ENCODE measurements around the gene TPM4. TPM values are rescaled to one million over a fixed set of nuclear protein-coding genes. Genes with fewer than 3 reads are reported as not detected.

Gene TPM4
- total RNA-seq, 2 donors from 2014 or later: 162 to 171 TPM

DNA sequence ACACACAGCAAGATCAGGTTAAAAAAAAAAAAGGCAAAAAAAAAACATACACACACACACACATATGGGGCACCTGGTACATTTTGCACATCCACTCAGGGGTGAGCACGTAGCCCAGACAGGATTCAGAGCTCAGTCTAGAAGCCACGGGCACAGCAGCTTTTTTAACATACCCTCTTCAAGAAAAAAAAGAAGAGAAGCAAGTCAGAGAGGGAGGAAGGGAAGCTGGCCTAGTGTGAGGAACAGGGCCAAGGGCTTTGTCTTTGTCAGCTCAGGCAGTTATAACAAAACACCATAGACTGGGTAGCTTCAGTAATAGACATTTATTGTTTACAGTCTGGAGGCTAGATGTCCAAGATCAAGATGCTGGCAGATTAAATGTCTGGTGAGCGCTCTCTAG, 2.3 kb upstream of the TPM4 start:
- TF ChIP-seq, protein P1, sequence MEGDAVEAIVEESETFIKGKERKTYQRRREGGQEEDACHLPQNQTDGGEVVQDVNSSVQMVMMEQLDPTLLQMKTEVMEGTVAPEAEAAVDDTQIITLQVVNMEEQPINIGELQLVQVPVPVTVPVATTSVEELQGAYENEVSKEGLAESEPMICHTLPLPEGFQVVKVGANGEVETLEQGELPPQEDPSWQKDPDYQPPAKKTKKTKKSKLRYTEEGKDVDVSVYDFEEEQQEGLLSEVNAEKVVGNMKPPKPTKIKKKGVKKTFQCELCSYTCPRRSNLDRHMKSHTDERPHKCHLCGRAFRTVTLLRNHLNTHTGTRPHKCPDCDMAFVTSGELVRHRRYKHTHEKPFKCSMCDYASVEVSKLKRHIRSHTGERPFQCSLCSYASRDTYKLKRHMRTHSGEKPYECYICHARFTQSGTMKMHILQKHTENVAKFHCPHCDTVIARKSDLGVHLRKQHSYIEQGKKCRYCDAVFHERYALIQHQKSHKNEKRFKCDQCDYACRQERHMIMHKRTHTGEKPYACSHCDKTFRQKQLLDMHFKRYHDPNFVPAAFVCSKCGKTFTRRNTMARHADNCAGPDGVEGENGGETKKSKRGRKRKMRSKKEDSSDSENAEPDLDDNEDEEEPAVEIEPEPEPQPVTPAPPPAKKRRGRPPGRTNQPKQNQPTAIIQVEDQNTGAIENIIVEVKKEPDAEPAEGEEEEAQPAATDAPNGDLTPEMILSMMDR (IDR thresholded peaks at IDR 0.05): no peak
- no peak for TF ChIP-seq POLR2A (IDR thresholded peaks at IDR 0.05)
- no peak overlapping the region for H3K4me3 ChIP-seq
- 50 to 75% methylated on average over 3 of the region's 3 CpGs for WGBS, 2 donors
- no peaks in the 10 kb centered on the region for H3K9me3 ChIP-seq
- no peaks in the 10 kb centered on the region for H3K27me3 ChIP-seq
- ATAC-seq: no peak
- no peaks in the 10 kb centered on the region for H3K36me3 ChIP-seq (replicated peaks in 1 of 2; ENCODE audit: insufficient read depth in 1 of 2, low read depth in 2 of 2)
- intact Hi-C loops (cut with DNase I): no loop called here
- DNase-seq: no peak
- peaks cover 27% of the 10 kb centered on the region for H3K4me1 ChIP-seq
- no peak overlapping the region for H3K27ac ChIP-seq

DNA sequence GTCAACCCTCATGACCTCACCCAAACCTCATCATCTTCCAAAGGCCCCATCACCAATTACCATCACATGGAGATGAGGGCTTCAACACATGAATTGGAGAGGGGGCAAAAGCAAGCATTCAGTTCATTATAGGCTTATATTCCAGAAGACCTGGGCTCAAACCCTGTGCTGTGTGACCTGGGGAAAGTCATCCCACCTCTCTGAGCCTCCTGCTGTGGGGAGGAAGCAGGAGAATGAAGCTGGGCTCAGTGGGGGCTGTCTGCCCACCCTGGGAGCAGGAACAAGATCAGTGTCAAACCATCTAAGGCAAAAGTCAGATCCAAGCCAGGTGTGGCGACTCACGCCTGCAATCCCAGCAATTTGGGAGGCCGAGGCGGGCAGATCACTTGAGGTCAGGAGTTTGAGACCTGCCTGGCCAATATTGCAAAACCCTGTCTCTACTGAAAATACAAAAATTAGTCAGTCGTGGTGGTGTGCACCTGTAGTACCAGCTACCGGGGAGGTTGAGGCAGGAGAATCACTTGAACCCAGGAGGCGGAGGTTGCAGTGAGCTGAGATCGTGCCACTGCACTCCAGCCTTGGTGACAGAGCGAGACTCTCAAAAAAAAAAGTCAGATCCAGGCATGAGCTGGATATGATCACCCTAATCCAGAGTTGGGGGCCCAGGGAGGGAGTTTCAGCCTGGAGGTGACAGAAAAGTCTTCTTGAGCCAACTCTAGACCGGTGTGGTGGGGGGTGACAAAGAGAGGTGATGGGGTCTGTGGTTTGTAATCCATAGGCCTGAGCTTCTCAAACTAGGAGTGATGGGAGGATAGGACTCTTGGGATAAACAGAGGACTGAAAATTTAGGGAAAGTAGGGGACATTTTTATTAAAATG, 1.6 kb upstream of the TPM4 start:
- no peak for TF ChIP-seq POLR2A (IDR thresholded peaks at IDR 0.05)
- TF ChIP-seq, protein P1 (IDR thresholded peaks at IDR 0.05): no peak
- WGBS, 2 donors: 92 to 95% methylated on average over 10 of the region's 10 CpGs
- H3K4me1 ChIP-seq: peaks cover 35% of the 10 kb centered on the region

DNA sequence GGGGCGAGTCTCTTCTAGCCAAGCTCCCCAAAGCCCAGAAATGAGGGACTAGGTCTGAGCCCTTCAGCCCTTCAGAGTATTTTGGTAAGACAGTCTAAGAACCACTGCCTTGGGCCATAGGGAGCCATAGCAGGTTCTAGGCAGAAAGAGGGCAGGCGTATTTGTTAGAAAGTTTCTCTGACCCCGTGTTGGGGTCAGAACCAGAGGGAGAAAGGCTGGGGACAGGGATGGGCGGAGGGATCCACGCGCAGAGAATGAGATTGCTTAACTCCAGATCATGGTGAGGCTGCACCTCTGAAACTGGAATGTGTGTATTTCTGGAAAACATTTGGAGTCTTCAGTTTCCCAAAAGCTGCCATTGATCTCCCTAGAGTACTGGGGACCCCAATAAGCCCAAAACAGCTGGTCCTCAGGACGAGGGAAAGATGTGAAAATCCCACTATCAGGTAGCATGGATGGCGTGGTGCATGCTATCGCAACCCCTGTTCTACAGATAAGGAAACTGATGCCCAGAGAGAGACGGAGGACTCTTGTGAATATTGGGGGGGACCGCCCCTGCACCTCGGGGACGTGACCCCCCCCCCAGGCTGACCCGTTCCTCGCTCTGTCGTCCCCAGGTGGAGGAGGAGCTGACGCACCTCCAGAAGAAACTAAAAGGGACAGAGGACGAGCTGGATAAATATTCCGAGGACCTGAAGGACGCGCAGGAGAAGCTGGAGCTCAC, 703 bp upstream of the TPM4 start:
- 29 to 32% methylated on average over 19 to 21 of the region's 21 CpGs for WGBS, 2 donors
- Histone ChIP-seq H3K4me1 (peaks cover 31% of the 10 kb centered on the region), H3K9me3 (no peaks in the 10 kb centered on the region), H3K4me3 (peak overlapping the region in 1 of 2 donors; percentile 86), H3K36me3 (replicated peaks in 1 of 2; ENCODE audit: insufficient read depth in 1 of 2, low read depth in 2 of 2) (no peaks in the 10 kb centered on the region), H3K27me3 (no peaks in the 10 kb centered on the region), H3K27ac (peak overlapping the region; percentile 87 to 98 (median 95))
- ATAC-seq: no peak
- intact Hi-C loops (cut with DNase I): no loop called here
- no peak for DNase-seq
- TF ChIP-seq, protein P1 (IDR thresholded peaks at IDR 0.05): no peak
- no peak for TF ChIP-seq POLR2A (IDR thresholded peaks at IDR 0.05)

More for the DNA sequence above, 1.6 kb upstream of the TPM4 start:
- Histone ChIP-seq H3K27me3 (no peaks in the 10 kb centered on the region), H3K4me3 (no peak overlapping the region), H3K27ac (peak overlapping the region in 1 of 4 donors; percentile 98), H3K9me3 (no peaks in the 10 kb centered on the region), H3K36me3 (replicated peaks in 1 of 2; ENCODE audit: insufficient read depth in 1 of 2, low read depth in 2 of 2) (no peaks in the 10 kb centered on the region)
- ATAC-seq: no peak
- intact Hi-C loops (cut with DNase I): no loop called here
- DNase-seq: no peak

DNA sequence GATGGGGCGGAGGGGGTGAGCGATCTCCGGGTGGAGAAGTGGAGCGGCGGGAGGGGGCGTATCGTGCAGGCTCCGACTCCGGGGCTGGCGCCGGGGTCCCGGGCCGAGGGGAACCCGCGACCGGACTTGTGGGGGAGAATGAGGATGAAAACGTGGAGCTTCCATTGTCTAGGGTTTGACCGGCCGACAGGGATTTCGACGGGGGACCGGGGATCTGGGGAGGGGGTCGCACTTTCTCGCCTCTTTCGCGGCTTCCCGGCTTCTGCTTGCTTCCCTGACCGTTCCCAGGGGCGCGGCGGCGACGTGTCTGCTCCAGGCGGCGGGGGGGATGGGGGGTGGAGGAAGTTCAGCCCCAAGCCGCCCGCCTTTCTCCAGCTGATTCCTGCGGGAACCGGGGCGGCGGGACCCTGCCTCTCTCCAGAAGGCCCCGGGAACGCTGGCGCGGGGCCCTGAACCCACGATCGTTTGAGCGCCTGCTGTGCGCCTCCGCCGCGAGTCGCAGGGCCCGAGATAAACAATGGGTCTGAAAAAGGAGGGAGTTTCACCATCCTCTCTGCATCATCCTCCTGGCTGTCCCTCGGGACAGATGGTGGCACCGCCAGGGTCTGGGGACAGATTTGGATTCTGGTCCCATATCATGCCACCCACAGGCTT, 790 bp downstream of the TPM4 start:
- peak overlapping the region; percentile 87 to 98 (median 95) for H3K27ac ChIP-seq
- ATAC-seq (peak; percentile 21), DNase-seq (peak; percentile 50 to 55 (median 52))
- intact Hi-C loops (cut with DNase I): no loop called here
- WGBS, 2 donors: 1 to 2% methylated on average over 23 to 45 of the region's 56 CpGs
- H3K27me3 ChIP-seq: no peaks in the 10 kb centered on the region
- peak overlapping the region; percentile 82 to 86 for H3K4me3 ChIP-seq
- no peaks in the 10 kb centered on the region for H3K36me3 ChIP-seq (replicated peaks in 1 of 2; ENCODE audit: insufficient read depth in 1 of 2, low read depth in 2 of 2)
- peaks cover 35% of the 10 kb centered on the region for H3K4me1 ChIP-seq
- peak in 1 of 3 donors; percentile 34 for TF ChIP-seq POLR2A (IDR thresholded peaks at IDR 0.05)
- TF ChIP-seq, protein P1 (IDR thresholded peaks at IDR 0.05): no peak
- no peaks in the 10 kb centered on the region for H3K9me3 ChIP-seq

Measured in body of pancreas (tissue), 4 donors.